ENCODE results near the gene LACTB.
"Not testable (repeated sequence)": the region's sequence is repeated elsewhere in the genome, so short reads cannot be mapped to it uniquely, and the experiment has no call there.

LACTB gene

DNA sequence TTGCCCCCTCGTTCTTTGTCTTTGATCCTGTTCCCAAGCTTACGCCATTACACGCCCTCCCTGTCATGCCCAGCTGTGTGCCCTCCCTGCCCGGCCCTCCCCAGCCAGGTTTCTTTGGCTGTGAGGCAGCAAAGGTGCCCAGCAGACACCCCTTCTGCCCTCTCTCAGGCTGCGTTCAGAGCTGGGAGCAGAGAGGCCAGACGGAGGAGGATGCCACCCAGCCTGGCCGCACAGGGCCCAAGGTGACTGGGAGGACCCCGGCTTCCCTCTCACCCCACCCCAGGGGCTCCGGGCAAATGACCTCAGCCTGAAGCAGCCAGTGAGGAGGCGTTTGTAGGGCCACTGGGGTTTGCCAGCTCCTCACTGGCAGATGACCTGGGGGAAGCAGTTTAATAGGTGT lies 30.8 kb upstream of the LACTB start:
- no peak for DNase-seq

DNA sequence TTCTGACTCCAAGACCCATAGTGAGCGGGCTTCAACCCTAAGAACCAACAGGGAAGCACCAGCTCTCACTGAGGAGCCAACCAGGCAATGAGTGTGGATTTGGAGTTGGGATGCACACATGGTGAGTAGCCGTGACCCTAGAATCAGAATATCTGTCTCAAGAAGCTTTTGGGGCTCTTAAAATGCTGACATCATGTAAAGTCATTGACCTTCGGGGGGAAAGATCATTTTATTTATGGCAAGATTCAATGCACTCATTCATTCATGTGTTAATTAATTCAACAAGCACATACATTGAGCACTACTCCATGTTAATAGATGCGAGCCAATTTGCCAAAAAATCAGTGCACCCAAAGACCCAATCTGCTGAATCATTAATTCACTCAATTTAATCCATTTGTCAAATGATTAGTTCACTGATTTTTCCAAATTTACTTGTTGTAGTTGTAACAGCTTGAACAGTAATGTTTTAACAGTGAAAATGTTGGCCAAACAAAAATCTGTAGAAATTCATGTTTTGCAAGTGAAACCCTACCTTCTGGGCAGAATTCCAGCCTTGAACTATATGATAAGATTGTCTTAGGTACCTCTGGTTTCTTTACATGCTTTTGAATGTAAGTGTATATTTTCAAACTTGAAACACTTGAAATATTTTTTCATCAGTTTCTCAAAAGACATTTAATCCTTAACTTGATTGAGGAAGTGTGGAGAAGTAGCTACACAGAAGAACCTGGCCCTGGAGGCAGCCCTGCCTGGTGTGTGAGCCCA lies 29.8 kb upstream of the LACTB start:
- DNase-seq: no peak

DNA sequence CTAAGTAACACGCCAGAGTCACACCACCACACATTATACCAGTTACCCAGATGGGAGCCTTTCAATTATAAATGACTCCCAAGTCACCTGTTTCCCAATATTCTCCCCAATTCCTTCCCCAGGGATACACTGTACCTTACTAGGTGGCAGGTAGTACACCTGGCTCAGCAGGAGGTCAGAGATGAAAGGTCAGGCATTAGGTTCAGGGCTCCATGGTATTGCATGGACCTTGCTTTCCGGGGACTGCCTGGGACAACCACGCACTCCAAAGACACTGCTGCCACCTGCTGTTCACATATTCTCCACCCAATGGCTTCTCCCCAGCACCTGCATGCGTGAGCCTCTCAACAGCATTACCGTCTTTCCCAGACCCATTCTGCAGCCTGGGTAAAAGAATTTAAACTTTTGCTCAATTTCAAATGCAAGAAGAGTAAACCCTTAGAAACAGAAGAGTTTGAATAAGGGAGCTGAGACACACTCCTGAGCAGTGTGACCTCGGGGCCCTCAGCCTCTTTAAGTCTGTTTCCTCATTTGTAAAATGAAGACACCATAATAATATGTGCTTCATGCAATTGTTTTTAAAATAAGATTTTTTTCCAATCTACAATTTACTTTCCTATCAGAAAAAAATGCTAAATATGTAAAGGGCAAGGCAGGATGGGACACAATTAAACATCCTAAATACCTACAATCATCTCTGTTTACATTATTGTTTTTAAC lies 28.0 kb upstream of the LACTB start:
- DNase-seq: peak; percentile 83

DNA sequence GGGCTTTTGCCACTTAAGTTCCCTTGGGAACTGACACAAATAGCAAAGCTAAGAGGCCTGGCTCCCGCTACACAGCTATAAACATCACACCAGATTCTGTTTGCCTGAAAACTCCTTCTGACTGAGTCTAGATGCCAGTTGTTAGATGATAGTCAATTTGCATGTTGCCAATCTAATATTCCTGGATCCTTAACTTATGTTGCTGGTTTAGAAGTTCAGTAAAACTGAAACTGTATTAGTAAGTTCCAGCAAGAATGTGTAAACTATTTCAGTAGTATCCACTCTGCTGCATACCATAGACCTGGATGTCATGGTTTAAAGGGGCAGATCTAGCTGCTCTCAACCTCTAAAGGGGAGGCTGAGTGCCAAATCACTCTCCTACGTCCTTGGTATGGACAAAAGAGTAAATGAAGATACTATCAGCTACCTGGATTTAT lies 27.1 kb upstream of the LACTB start:
- DNase-seq: no peak

DNA sequence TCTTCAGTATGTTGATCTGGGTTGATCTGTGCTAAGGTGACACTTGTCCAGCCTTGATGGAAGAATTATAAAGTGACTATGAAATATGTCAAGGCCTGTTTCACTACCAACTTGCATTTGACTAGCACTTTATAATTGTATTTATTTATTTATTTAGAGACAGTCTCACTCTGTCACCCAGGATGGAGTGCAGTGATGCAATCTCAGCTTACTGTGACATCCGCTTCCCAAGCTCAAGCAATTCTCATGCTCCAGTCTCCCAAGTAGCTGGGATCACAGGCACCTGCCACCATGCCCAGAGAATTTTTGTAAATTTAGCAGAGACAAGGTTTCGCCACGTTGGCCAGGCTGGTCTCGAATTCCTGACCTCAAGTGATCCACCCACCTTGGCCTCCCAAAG lies 25.5 kb upstream of the LACTB start:
- DNase-seq: no peak

DNA sequence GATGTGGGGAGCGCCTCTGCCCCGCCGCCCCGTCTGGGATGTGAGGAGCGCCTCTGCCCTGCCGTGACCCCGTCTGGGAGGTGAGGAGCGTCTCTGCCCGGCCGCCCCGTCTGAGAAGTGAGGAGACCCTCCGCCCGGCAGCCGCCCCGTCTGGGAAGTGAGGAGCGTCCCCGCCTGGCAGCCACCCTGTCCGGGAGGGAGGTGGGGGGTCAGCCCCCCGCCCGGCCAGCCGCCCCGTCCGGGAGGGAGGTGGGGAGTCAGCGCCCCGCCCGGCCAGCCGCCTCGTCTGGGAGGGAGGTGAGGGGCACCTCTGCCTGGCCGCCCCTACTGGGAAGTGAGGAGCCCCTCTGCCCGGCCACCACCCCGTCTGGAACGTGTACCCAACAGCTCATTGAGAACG lies 22.8 kb upstream of the LACTB start:
- DNase-seq: not testable (repeated sequence)

DNA sequence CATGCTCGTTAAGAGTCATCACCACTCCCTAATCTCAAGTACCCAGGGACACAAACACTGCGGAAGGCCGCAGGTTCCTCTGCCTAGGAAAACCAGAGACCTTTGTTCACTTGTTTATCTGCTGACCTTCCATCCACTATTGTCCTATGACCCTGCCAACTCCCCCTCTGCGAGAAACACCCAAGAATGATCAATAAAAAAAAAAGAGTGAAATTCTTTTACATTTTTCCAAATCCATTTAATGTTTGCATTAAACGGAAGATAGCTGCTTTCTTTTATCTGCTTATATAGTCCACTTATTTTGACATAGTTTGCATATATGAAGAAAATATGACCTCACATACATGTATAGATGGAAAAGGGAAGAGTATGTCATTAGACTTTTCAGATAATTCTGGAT lies 22.1 kb upstream of the LACTB start:
- DNase-seq: not testable (repeated sequence)

DNA sequence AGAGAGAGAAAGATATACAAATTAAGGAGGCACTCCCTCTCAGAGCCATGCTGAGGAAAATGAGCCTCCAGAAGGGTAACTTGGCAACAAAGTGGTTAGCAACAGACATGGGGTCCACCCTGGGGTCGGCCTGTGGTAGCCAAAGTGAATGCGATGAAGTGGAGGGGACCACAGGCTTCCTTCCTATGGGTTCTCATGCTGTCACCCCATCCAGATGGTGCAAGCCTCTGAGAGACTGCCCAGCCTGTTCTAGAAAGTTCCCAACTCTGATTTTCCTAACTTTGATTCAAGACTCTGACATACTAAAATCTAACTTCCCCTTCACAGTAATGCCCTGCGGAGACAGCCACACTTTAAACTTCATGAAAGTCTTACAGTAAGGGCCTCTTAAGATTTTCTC lies 18.2 kb upstream of the LACTB start:
- no peak for DNase-seq

DNA sequence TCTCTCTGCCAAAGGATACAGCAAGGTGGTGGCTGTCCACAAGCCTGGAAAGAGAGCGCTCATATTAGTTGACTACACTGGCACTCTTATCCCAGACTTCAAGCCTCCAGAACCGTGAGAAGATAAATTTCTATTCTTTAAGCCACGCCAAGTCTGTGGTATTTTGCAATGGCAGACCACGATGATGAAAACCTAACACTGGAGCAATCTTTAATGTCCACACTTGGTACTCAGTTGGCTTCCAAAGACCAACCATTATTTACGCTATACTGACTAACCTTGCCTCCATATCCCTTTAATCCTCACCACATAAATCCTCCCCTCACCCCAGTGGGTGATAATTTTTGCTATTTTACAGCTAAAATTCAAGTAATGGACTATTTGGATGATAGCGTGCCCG lies 16.9 kb upstream of the LACTB start:
- DNase-seq: no peak

DNA sequence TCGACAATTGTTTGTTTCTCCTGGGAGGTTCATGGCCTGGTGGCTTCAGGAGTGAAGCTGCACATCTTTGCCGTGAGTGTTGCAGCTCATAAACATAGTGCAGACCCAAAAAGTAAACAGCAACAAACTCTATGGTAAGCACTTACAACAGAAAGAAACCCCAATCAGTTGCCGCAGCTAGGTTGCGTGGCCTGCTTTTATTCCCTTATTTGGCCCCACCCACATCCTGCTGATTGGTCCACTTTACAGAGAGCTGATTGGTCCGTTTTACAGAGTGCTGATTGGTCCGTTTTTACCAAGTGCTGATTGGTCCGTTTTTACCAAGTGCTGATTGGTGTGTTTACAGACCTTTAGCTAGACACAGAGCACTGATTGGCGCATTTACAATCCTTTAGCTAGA lies 16.3 kb upstream of the LACTB start:
- not testable (repeated sequence) for DNase-seq

DNA sequence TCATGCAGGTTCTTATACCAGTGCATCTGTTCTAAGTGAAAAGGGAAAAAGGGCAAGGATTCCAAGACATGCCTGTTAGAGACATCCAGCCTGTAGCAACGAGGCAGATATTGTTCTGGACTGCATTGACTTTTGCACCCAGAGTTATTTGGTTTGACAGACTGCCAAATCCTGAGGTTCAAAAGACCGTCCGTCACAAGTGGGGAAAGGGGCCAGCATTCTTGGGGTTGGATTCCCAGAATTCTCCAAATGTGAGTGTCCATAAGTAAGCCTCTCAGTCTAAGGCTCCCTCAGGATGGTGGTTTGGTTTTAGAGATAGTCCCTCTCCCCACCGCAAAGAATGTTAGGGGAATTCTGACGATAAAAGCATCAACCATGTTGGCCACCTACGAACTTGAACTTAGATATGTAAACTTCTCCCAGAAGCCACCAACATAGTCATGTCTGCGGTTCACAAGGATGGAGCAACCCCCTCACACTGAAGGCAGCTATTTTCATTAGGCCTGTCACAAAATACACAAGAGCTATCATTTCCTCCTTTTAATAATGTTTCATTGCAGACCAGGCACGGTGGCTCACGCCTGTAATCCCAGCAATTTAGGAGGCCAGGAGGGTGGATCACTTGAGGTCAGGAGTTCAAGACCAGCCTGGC lies 13.6 kb upstream of the LACTB start:
- DNase-seq: no peak

DNA sequence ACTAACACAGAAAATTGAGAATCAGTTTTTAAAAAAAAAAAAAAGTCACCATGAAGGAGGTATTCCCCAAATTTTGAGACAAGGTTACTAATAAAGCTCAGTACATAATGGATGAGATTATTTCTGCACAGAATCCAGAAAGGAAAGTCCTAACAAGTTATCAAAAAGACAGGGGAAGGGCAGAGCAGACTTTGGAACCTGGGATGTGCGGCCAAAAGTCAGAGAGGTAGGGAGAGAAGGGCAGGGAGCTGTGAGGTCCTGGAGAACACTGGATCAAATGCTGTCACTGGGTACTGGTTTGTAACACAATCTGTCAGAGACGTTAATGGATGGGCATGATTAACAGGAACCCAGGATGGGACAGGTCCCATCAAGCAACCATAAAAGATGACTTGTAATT lies 12.2 kb upstream of the LACTB start:
- DNase-seq: no peak

DNA sequence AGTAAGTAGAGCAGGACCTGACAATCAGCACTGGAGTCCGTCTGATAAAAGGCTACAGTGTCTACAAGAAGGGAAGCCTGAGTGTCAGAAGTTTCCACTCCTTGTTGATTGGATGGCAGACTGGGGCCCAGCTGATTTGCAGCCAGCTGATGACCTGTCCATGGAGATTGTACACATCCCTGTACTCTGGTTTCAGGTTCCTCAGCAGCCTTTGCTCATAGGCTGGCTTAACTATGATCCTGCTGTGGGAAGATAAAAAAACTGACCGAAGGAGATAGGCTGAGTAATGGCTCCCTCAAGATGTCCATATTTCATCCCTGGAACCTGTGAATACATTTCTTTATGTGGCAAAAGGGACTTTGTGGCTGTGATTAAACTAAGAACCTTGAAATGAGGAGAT lies 11.7 kb upstream of the LACTB start:
- no peak for DNase-seq

DNA sequence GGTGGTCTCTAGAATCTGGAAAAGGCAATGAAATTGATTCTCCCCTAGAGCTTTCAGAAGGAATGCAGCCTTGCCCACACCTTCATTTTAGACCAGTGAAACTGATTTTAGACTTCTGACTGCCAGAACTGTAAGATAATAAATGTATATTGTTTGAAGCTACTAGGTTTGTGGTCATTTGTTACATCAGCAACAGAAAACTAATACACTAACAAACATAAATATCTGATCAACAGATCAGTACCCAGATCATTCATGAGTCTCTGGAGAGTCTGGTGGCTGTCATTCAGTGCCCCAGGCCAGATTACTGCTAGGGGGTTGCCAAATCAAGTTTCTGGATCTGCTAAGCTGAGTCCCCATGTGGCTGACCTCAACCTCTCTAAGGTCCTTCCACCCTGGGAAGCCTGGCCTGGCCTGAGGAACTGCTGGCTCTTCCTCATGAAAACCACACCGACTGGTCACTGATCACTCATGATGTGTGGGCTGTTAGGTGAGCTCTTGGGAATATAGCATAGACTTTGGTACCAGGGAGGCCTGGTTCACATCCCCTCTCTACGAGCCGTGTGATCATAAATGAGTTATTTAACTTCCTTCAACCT lies 11.1 kb upstream of the LACTB start:
- DNase-seq: no peak

DNA sequence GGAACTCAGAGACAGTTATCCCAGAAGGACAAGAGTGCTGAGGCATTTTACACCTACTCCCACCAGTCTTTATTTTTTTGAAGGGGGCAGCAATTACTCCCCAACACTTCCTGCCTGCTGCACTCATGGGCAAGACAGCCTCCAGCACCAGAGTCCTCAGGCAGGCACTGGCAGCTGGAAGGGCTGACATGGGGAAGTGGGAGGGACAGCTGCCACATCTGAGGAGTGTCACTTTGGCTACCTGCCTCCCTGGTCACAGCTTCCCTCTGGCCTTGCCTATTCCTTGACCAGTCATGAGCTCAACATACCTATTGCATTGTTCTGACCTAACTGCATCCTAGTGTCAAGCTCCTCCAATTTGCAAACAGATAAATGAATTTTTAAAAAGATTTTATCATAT lies 10.2 kb upstream of the LACTB start:
- no peak for DNase-seq

DNA sequence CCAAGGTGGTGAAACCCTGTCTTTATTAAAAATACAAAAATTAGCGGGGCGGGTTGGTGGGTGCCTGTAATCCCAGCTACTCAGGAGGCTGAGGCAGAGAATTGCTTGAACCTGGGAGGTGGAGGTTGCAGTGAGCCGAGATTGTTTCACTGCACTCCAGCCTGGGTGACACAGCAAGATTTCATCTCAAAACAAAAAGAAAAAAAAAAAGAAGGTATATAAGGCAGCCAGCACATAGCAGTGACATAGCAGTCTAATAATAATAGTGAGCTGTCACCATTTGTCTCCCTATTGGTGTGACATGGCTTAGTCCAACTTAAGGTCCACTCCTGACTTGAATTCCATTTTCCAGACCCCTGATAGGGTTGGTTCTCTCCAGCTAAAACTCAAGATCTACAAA lies 8.8 kb upstream of the LACTB start:
- DNase-seq: no peak

DNA sequence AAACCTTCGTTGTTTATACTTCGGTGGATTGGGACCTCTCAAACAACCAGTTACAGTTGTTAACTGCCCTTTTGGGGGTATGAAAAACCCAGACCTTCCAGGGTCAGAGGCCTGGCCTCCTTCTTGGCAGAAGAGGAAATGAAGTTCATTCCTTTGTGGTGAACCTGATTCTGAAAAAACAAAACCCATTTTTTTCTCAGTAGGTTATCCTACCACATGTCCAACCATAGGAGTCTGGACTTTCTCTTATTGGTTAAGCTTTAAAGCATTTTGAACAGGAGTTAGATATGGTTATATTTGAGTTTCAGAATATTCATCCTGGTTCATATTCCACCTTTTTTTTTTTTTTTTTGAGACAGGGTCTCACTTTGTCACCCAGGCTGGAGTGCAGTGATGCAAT lies 7.2 kb upstream of the LACTB start:
- no peak for DNase-seq

DNA sequence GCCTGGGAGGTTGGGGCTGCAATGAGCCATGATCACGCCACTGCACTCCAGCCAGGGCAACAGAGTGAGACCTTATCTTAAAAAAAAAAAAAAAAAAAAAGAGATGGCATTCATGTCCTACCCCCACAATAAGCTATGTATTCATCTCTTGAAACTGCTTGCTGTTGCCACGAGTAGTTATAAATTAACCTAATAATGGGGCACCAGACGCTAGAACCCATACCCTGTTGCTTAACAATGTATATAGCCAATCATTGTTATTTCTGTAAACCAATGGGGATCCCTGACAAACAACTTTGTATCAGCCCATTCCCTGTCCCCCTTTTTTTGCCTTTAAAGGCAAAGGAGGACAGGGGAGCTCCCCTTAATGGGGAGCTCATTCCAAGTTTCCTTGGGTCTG lies 2.8 kb upstream of the LACTB start:
- no peak for DNase-seq

DNA sequence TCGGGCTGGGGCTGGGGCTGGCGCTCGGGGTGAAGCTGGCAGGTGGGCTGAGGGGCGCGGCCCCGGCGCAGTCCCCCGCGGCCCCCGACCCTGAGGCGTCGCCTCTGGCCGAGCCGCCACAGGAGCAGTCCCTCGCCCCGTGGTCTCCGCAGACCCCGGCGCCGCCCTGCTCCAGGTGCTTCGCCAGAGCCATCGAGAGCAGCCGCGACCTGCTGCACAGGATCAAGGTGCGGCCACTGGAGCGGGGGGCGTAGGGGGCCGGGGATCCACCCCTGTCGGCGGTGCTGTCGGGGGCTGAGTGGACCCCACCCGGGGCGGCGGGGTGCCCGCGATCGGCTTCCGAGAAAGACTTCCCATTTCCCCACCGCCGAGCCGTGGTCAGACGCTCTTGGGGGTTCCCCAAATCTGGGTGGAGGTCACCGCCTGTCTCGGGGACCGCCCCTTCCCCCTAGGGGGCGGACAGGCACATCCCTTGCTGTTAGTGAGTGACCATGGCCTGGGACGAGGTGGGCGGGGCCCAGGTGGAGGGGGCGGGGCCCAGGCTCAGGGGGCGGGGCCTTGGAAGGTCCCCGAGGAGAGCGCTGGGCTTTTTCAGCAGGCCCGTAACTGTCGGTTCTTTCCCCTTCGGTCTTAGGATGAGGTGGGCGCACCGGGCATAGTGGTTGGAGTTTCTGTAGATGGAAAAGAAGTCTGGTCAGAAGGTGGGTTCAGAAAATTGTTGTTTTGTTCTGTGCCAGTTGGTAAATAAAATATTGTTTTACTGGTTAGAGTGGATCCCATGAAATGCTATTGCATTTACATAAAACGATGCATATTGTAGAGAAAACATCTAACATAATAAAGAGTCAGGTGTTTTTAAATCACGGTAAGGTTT lies 578 bp downstream of the LACTB start:
- peak; percentile 78 for DNase-seq

DNA sequence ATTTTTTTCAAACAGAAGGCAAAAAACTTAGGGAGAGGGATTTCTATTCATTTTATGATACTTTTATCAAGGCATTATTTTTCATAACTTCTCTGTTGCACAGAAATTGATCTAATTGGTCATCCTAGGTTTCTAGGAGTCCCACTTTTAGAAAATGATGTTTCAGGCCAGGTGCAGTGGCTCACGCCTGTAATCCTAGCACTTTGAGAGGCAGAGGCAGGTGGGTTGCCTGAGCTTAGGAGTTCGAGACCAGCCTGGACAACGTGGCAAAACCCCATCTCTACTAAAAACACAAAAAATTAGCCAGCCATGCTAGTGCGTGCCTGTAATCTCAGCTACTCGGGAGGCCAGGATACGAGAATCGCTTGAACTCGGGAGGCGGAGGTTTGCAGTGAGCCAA lies 2.8 kb downstream of the LACTB start:
- no peak for DNase-seq

DNA sequence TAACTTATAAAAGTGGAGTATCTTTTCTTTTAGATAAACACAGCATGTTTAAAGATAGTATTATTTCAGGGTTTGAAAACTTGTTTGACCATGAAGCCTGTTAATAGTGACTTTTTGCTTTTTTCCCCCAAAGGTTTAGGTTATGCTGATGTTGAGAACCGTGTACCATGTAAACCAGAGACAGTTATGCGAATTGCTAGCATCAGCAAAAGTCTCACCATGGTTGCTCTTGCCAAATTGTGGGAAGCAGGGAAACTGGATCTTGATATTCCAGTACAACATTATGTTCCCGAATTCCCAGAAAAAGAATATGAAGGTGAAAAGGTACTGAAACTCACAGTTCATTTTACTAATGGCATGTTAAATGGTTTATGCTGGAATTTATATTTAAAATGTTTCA lies 5.1 kb downstream of the LACTB start:
- no peak for DNase-seq

DNA sequence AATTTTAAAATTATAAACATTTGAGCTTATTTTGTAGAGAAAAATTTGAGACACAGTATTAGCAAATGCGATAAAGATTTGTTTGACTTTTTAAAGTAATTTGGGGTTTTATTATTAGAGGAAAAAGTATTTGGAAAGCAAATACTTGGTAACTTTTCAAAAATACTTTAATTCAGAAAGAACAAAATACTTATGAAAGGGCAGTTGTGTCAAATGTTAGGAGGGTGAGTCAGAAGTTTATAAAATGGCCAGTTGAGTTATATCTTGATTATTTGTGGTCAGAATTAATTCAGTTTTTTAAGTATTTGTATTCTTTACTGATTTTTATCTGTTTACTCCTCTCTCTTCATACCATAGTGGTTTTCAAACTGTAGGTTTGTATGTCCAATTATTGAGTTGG lies 12.1 kb downstream of the LACTB start:
- DNase-seq: no peak

All from NCI-H1105 treated with DMSO at 0.1 percent for 48 hours (cell line).